HL-60 (cell line): ENCODE data around the gene OTX1.
A peak's percentile ranks its signal among the peaks of the same experiment; 100 is the strongest.

Source experiments
- DNase-seq, 2 experiments: peaks; one replicate each; pipeline ENCODE4 v3.0.0-alpha.2; 2010 to 2020; ENCODE audit warnings: low read depth in 1 of 2, low spot score in 1 of 2
- H3K27ac ChIP-seq: fragments of 250-450 bp; sonication (Bioruptor Pico); replicated peaks from 2 replicates; pipeline ENCODE4 v1.5.1; 2020; ENCODE audit warnings: mild to moderate bottlenecking, moderate library complexity
- H3K27me3 ChIP-seq: fragments of 250-450 bp; sonication (Bioruptor Pico); 2 replicates; pipeline ENCODE4 v1.5.1; 2021; ENCODE audit warnings: mild to moderate bottlenecking, moderate library complexity; ENCODE audit not compliant: insufficient read depth, poor library complexity, severe bottlenecking
- H3K4me3 ChIP-seq: replicated peaks from 2 replicates; pipeline ENCODE4 v1.5.1; 2011; ENCODE audit warnings: mild to moderate bottlenecking, control low read depth, low read length; ENCODE audit not compliant: insufficient read depth
- CTCF ChIP-seq: IDR thresholded peaks from one replicate; pipeline ENCODE4 v1.5.1; 2011; ENCODE audit warnings: low read length, control low read depth, inconsistent platforms; ENCODE audit not compliant: insufficient read depth
- GABPA ChIP-seq: IDR thresholded peaks from 2 replicates; pipeline ENCODE4 v1.6.1; 2012; ENCODE audit warnings: low read depth
- POLR2AphosphoS5 ChIP-seq: IDR thresholded peaks from 2 replicates; pipeline ENCODE4 v1.6.1; 2012; ENCODE audit warnings: low read depth
- REST ChIP-seq: IDR thresholded peaks from 2 replicates; pipeline ENCODE4 v1.6.1; 2012; ENCODE audit warnings: low read depth; ENCODE audit not compliant: insufficient replicate concordance
- SPI1 ChIP-seq: IDR thresholded peaks from 2 replicates; pipeline ENCODE4 v1.6.1; 2012; ENCODE audit warnings: low read depth, mild to moderate bottlenecking, borderline replicate concordance

The OTX1 gene

GRCh38 chr2:63058921-63059792 lies 8.5 kb downstream of the OTX1 start:
- DNase-seq: peak; percentile 56 to 61
- no peak for TF ChIP-seq REST
- TF ChIP-seq GABPA: no peak
- TF ChIP-seq SPI1: no peak
- no peak for TF ChIP-seq CTCF
- TF ChIP-seq POLR2AphosphoS5: no peak
- Histone ChIP-seq H3K4me3 (peak overlapping the region; percentile 31; the same call in 1 of the 2 replicates), H3K27me3 (no peaks in the 10 kb centered on the region), H3K27ac (peak overlapping the region; percentile 82)

- Histone ChIP-seq H3K4me3 (peak overlapping the region; percentile 31), H3K27me3 (no peaks in the 10 kb centered on the region)
Observed at GRCh38 chr2:63059793-63060471, 9.3 kb downstream of the OTX1 start.

More at GRCh38 chr2:63059793-63060471, 9.3 kb downstream of the OTX1 start:
- peak overlapping the region; percentile 85 for H3K27ac ChIP-seq
- peak; percentile 79 to 89 for DNase-seq
- TF ChIP-seq POLR2AphosphoS5 (no peak), GABPA (peak; percentile 31; the same call in 1 of the 2 replicates), REST (peak; percentile 40), CTCF (no peak), SPI1 (no peak)
